Psoas muscle (tissue), 8 donors: ENCODE measurements around the gene GALNT9. TPM values are rescaled to one million over a fixed set of nuclear protein-coding genes. Genes with fewer than 3 reads are reported as not detected.
"Not testable (repeated sequence)": the region's sequence is repeated elsewhere in the genome, so short reads cannot be mapped to it uniquely, and the experiment has no call there.

Source experiments
- ATAC-seq, 4 donors: fragments of 200-7000 bp; cut with Tn5 transposase; one replicate each; pipeline ENCODE4 v1.9.1; 2020; ENCODE audit warnings: moderate library complexity in 3 of 4, mild to moderate bottlenecking in 2 of 4
- DNase-seq, 2 donors: peaks; one replicate each; pipeline ENCODE4 v3.0.0-alpha.2; 2020
- H3K27ac ChIP-seq: fragments of 200-600 bp; one replicate; pipeline ENCODE4 v1.8.0; 2022
- H3K27me3 ChIP-seq, 3 donors: fragments of 200-600 bp in 1 of 3; one replicate each; pipeline versions ENCODE4 v1.6.1 to v1.8.0; 2013 to 2022; ENCODE audit warnings: low read length in 2 of 3, mild to moderate bottlenecking in 2 of 3, moderate library complexity in 1 of 3; ENCODE audit not compliant: insufficient read depth in 3 of 3
- H3K36me3 ChIP-seq, 2 donors: fragments of 200-600 bp in 1 of 2; one replicate each; pipeline versions ENCODE4 v1.6.1 to v1.8.0; 2013 to 2022; ENCODE audit warnings: low read depth in 1 of 2, mild to moderate bottlenecking in 1 of 2, moderate library complexity in 1 of 2; ENCODE audit not compliant: insufficient read depth in 1 of 2
- H3K4me1 ChIP-seq: fragments of 200-600 bp; one replicate; pipeline ENCODE4 v1.8.0; 2022
- H3K4me3 ChIP-seq: fragments of 200-600 bp; one replicate; pipeline ENCODE4 v1.8.0; 2022; ENCODE audit warnings: mild to moderate bottlenecking
- H3K9me3 ChIP-seq: fragments of 200-600 bp; one replicate; pipeline ENCODE4 v1.8.0; 2022
- WGBS, 3 donors: extraction: QIAGEN DNeasy Blood & Tissue Kit; methylation state at CpG; one replicate each; pipeline versions ENCODE4 v1.1.6 to v1.1.7; 2013; 5-methylcytosine and 5-hydroxymethylcytosine counted together
- intact Hi-C, 2 donors: fragments of 100-400 bp; cut with DNase I; formaldehyde crosslinking; loops; one replicate each; pipeline versions ENCODE4 v1.11.0 to v1.14.2; 2022
- polyA plus RNA-seq, 3 donors: library from polyadenylated mRNA; stranded (reverse); fragments of 200-250 nt; gene quantifications; one replicate each; pipeline ENCODE4 v1.2.3, GENCODE V29; 2013
- total RNA-seq, 4 donors: library from RNA; stranded (reverse); fragmentation: NEBNext Ultra II Directional in 2 of 4; extraction: Animal tissue kit (Norgen Biotek cat#: 25700) in 2 of 4; gene quantifications; one replicate each; pipeline versions ENCODE4 v1.2.1 to v1.2.4, GENCODE V29; 2021 to 2023
- TF ChIP-seq, protein P1 (sequence below): fragments of 200-600 bp; IDR thresholded peaks from one replicate; pipeline ENCODE4 v1.8.0; 2022; ENCODE audit warnings: antibody characterized with exemption
- donor health status: healthy with polysubstance abuse.
- donor health status: DM: no; HTN: no; CAD: no; lungs with moderate emphysema.
- donor health status: Bipolar disorder and iron deficiency.
- donor health status: healthy.
- donor health status: DM: yes; HTN: yes; CAD: no.
- donor health status: DM: no; HTN: no; CAD: no.
- donor health status: DM: no; HTN: no; CAD: no.
- donor health status: DM: yes; HTN: yes; CAD: no.

GALNT9 gene
- total and polyA plus RNA-seq, 7 donors: 0.01 to 0.21 (median 0.08) TPM; not detected in 4

GRCh38 chr12:132305991-132306884, 23.2 kb downstream of the GALNT9 start:
- intact Hi-C loops: no loop called here
- no peak for ATAC-seq

GRCh38 chr12:132305560-132305966, 23.8 kb downstream of the GALNT9 start:
- no peak overlapping the region for H3K4me3 ChIP-seq
- peaks cover 0 to 30% (median 2%) of the 10 kb centered on the region in 3 donors for H3K27me3 ChIP-seq
- intact Hi-C loops: no loop called here
- no peaks in the 10 kb centered on the region for H3K4me1 ChIP-seq
- DNase-seq (peak in 1 of 2 donors; percentile 39), ATAC-seq (no peak)
- no peak overlapping the region for H3K27ac ChIP-seq
- H3K36me3 ChIP-seq: no peaks in the 10 kb centered on the region
- WGBS, 3 donors: 75 to 84% (median 81%) methylated on average over 11 to 14 of the region's 14 CpGs
- TF ChIP-seq, protein P1, sequence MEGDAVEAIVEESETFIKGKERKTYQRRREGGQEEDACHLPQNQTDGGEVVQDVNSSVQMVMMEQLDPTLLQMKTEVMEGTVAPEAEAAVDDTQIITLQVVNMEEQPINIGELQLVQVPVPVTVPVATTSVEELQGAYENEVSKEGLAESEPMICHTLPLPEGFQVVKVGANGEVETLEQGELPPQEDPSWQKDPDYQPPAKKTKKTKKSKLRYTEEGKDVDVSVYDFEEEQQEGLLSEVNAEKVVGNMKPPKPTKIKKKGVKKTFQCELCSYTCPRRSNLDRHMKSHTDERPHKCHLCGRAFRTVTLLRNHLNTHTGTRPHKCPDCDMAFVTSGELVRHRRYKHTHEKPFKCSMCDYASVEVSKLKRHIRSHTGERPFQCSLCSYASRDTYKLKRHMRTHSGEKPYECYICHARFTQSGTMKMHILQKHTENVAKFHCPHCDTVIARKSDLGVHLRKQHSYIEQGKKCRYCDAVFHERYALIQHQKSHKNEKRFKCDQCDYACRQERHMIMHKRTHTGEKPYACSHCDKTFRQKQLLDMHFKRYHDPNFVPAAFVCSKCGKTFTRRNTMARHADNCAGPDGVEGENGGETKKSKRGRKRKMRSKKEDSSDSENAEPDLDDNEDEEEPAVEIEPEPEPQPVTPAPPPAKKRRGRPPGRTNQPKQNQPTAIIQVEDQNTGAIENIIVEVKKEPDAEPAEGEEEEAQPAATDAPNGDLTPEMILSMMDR: no peak
- no peaks in the 10 kb centered on the region for H3K9me3 ChIP-seq

More at GRCh38 chr12:132305991-132306884, 23.2 kb downstream of the GALNT9 start:
- H3K4me3 ChIP-seq: no peak overlapping the region
- H3K36me3 ChIP-seq: no peaks in the 10 kb centered on the region
- TF ChIP-seq, protein P1: no peak
- H3K9me3 ChIP-seq: peaks cover 6% of the 10 kb centered on the region
- H3K4me1 ChIP-seq: no peaks in the 10 kb centered on the region
- peaks cover 0 to 25% (median 2%) of the 10 kb centered on the region in 3 donors for H3K27me3 ChIP-seq
- H3K27ac ChIP-seq: no peak overlapping the region
- peak in 1 of 2 donors; percentile 9 for DNase-seq
- WGBS, 3 donors: 76 to 79% (median 77%) methylated on average over 48 to 51 of the region's 51 CpGs

DNA sequence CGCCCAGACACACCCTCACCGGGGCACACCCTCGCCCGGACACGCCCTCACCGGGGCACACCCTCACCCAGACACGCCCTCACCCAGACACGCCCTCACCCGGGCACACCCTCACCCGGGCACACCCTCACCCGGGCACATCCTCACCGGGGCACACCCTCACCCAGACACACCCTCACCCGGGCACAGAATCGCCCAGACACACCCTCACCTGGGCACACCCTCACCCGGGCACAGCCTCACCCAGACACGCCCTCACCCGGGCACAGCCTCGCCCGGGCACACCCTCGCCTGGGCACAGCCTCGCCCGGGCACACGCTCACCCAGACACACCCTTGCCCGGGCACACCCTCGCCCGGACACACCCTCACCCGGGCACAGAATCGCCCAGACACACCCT, 24.5 kb downstream of the GALNT9 start:
- H3K9me3 ChIP-seq, H3K4me3 ChIP-seq, H3K27ac ChIP-seq, H3K36me3 ChIP-seq, DNase-seq, H3K4me1 ChIP-seq, ATAC-seq, intact Hi-C loops: not testable (repeated sequence)
- WGBS, 3 donors: 74 to 88% methylated on average over 13 to 14 of the region's 28 CpGs; no CpG with 5 or more reads in 1 of the 3 donors
- peaks cover 0 to 30% (median 2%) of the 10 kb centered on the region in 3 donors for H3K27me3 ChIP-seq

DNA sequence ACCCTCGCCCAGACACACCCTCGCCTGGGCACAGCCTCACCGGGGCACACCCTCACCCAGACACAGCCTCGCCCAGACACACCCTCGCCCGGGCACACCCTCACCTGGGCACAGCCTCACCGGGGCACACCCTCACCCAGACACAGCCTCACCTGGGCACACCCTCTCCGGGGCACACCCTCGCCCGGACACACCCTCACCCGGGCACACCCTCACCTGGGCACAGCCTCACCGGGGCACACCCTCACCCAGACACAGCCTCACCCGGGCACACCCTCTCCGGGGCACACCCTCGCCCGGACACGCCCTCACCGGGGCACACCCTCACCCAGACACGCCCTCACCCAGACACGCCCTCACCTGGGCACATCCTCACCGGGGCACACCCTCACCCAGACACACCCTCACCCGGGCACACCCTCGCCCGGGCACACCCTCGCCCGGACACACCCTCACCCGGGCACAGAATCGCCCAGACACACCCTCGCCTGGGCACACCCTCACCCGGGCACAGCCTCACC, 25.5 kb downstream of the GALNT9 start:
- H3K4me3 ChIP-seq, ATAC-seq, intact Hi-C loops, H3K4me1 ChIP-seq, H3K27ac ChIP-seq, H3K36me3 ChIP-seq, DNase-seq, H3K9me3 ChIP-seq: not testable (repeated sequence)
- WGBS, 3 donors: 67 to 93% methylated on average over 6 to 18 of the region's 30 CpGs; no CpG with 5 or more reads in 1 of the 3 donors
- peaks cover 0 to 30% (median 2%) of the 10 kb centered on the region in 3 donors for H3K27me3 ChIP-seq

- peak; percentile 5 to 28 for DNase-seq
Observed at GRCh38 chr12:132302466-132303358, 26.7 kb downstream of the GALNT9 start.

More at GRCh38 chr12:132302466-132303358, 26.7 kb downstream of the GALNT9 start:
- intact Hi-C loops: no loop called here
- WGBS, 3 donors: 59 to 62% (median 61%) methylated on average over 27 to 30 of the region's 30 CpGs
- no peak overlapping the region for H3K27ac ChIP-seq
- H3K4me3 ChIP-seq: no peak overlapping the region
- ATAC-seq: no peak
- H3K9me3 ChIP-seq: no peaks in the 10 kb centered on the region
- no peaks in the 10 kb centered on the region for H3K4me1 ChIP-seq
- H3K36me3 ChIP-seq: no peaks in the 10 kb centered on the region
- TF ChIP-seq, protein P1: no peak
- H3K27me3 ChIP-seq: peaks cover 0 to 32% (median 2%) of the 10 kb centered on the region in 3 donors
